Aorta (tissue), 5 donors: ENCODE data around the gene PIK3R6. TPM values are rescaled to one million over a fixed set of nuclear protein-coding genes. Genes with fewer than 3 reads are reported as not detected.

ENCODE experiments used
- ATAC-seq: fragments of 200-7000 bp; cut with Tn5 transposase; one replicate; pipeline ENCODE4 v1.9.1; 2022; ENCODE audit warnings: moderate library complexity; ENCODE audit not compliant: low FRiP score
- DNase-seq, 2 donors: peaks; one replicate each; pipeline ENCODE4 v3.0.0-alpha.2; 2020
- H3K27ac ChIP-seq, 2 donors: one replicate each; pipeline ENCODE4 v1.5.1; 2013; ENCODE audit warnings: low read length in 2 of 2, mild to moderate bottlenecking in 2 of 2, moderate library complexity in 2 of 2, control low read depth in 1 of 2, inconsistent platforms in 1 of 2, low read depth in 1 of 2
- H3K27me3 ChIP-seq, 2 donors: one replicate each; pipeline ENCODE4 v1.6.1; 2013; ENCODE audit warnings: control low read depth in 1 of 2, low read length in 1 of 2, mild to moderate bottlenecking in 1 of 2, moderate library complexity in 1 of 2; ENCODE audit not compliant: insufficient read depth in 2 of 2, control insufficient read depth in 1 of 2
- H3K36me3 ChIP-seq, 2 donors: one replicate each; pipeline ENCODE4 v1.6.1; 2013; ENCODE audit warnings: control low read depth in 1 of 2, low read length in 1 of 2, mild to moderate bottlenecking in 1 of 2; ENCODE audit not compliant: insufficient read depth in 2 of 2, control insufficient read depth in 1 of 2
- H3K4me1 ChIP-seq, 2 donors: one replicate each; pipeline ENCODE4 v1.6.1; 2013; ENCODE audit warnings: low read length in 2 of 2, control low read depth in 1 of 2, mild to moderate bottlenecking in 1 of 2, moderate library complexity in 1 of 2; ENCODE audit not compliant: insufficient read depth in 2 of 2, control insufficient read depth in 1 of 2
- H3K4me3 ChIP-seq, 2 donors: one replicate each; pipeline ENCODE4 v1.5.1; 2013; ENCODE audit warnings: low read length in 2 of 2, control low read depth in 1 of 2, mild to moderate bottlenecking in 1 of 2
- H3K9me3 ChIP-seq: one replicate; pipeline ENCODE4 v1.6.1; 2013; ENCODE audit warnings: mild to moderate bottlenecking, low read length; ENCODE audit not compliant: control insufficient read depth
- WGBS, 2 donors: extraction: QIAGEN DNeasy Blood & Tissue Kit; methylation state at CpG; one replicate each; pipeline ENCODE4 v1.1.7; 2013; 5-methylcytosine and 5-hydroxymethylcytosine counted together
- intact Hi-C, 2 donors: fragments of 100-400 bp; cut with DNase I; formaldehyde crosslinking; loops; one replicate each; pipeline versions ENCODE4 v1.14.2 to v1.15.0; 2022
- polyA plus RNA-seq, 2 donors: library from polyadenylated mRNA; stranded (reverse); fragments of 200-250 nt; gene quantifications; one replicate each; pipeline ENCODE4 v1.2.3, GENCODE V29; 2013
- total RNA-seq, 2 donors: library from RNA; stranded (reverse); fragmentation: NEBNext Ultra II Directional; extraction: Animal tissue kit (Norgen Biotek cat#: 25700); gene quantifications; one replicate each; pipeline ENCODE4 v1.2.1, GENCODE V29; 2021
- donor health status: healthy with polysubstance abuse.
- donor health status: Bipolar disorder and iron deficiency.
- donor health status: DM: no; HTN: no; CAD: no.
- donor health status: DM: no; HTN: no; CAD: no.
- donor health status: DM: yes; HTN: yes; CAD: no.

The PIK3R6 gene
- total and polyA plus RNA-seq, 4 donors: 0.10 to 3.5 (median 1.0) TPM

DNA sequence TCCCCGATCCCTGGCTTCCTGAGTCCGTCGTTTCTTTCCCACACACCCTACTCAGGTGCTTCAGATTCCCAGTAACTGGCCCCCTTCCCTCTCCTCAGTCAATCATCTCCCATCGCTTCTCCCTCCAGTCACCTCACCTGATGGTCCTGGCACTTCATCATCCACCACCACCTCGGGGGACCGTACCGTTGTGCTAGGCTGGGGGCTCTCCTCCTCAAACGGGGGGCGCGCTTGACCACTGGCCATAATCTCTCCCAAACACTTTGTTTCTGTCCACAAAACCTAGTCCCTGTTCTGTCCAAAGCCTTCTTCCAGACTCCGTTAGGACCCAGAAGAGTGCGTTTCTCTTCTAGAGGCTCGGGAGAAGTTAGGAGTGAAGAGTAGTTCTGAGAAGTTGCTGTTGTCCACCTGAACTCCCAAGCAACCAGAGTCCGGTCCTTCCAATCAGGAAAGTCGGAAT lies 109.3 kb downstream of the PIK3R6 start, which contains the start of gene SPDYE4:
Gene SPDYE4, minus strand, starts transcription at position 410 of the 460 bp plus-strand sequence. Its CDS starts 164 bp downstream, at position 246.
- no peaks in the 10 kb centered on the region for H3K36me3 ChIP-seq
- H3K9me3 ChIP-seq: no peaks in the 10 kb centered on the region
- WGBS, 2 donors: 94 to 95% methylated on average over 15 of the region's 15 CpGs
- ATAC-seq (no peak), DNase-seq (no peak)
- intact Hi-C loops: no loop called here
- no peak within 1 kb of the TSS for H3K27ac ChIP-seq
- H3K4me1 ChIP-seq: no peaks in the 10 kb centered on the region
- no peak within 1 kb of the TSS for H3K4me3 ChIP-seq
- H3K27me3 ChIP-seq: no peaks in the 10 kb centered on the region

DNA sequence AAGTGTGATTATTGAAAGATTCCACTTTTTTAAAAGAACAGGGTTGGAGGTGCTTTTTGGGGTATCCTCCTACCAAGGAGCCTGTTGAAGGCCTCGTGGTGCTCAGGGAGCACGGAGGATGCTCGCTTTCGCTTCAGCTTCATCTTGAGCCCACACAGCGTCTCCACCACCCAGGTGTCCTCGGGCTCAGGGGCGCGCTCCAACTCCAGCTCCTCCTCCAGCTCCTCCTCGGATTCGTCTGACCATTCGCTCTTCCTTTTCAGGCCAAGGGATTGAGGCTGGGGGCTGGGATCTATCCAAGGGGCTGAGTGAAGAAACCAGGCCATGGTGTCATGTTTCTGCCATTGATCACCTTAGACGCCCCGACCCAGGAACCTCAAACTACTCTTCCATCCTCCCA lies 110.3 kb downstream of the PIK3R6 start:
- DNase-seq (no peak), ATAC-seq (no peak)
- no peak overlapping the region for H3K4me3 ChIP-seq
- no peaks in the 10 kb centered on the region for H3K4me1 ChIP-seq
- no peak overlapping the region for H3K27ac ChIP-seq
- 95 to 96% methylated on average over 13 of the region's 13 CpGs for WGBS, 2 donors
- no peaks in the 10 kb centered on the region for H3K36me3 ChIP-seq
- H3K27me3 ChIP-seq: no peaks in the 10 kb centered on the region
- no peaks in the 10 kb centered on the region for H3K9me3 ChIP-seq
- intact Hi-C loops: no loop called here

DNA sequence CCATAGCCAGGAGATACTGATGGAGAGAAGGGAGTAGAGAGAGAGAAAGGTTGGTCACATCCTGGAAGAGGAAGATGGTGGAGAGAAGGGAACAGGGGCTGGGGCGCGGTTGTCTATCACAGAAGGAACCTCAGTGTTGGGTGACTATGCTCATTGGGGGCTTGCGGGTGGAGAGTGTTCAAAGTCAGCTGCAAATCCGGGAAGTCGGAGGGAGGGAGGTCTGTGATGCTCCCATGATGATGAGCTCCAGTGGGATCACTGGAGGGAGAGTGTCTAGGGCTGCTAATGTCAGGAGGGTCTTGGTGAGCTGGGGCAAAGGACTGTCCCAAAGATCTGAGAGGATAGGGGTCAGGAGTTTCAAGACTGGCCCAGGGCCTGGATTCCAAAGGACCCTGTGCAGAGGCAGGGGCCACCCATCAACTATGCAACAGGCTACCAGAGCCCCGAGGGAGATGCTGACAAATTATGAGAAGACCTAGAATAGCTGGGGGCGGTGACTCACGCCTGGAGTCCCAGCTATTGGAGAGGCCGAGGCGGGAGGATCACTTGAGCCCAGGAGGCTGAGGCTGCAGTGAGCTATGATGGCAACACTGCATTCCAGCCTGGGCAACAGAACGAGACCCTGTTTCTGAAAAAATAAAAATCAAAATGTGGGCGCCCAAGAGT lies 111.8 kb downstream of the PIK3R6 start:
- Histone ChIP-seq H3K4me3 (no peak overlapping the region), H3K27me3 (no peaks in the 10 kb centered on the region), H3K4me1 (no peaks in the 10 kb centered on the region), H3K9me3 (no peaks in the 10 kb centered on the region), H3K36me3 (no peaks in the 10 kb centered on the region), H3K27ac (no peak overlapping the region)
- intact Hi-C loops: no loop called here
- no peak for ATAC-seq
- 93 to 96% methylated on average over 12 of the region's 12 CpGs for WGBS, 2 donors
- DNase-seq: no peak

DNA sequence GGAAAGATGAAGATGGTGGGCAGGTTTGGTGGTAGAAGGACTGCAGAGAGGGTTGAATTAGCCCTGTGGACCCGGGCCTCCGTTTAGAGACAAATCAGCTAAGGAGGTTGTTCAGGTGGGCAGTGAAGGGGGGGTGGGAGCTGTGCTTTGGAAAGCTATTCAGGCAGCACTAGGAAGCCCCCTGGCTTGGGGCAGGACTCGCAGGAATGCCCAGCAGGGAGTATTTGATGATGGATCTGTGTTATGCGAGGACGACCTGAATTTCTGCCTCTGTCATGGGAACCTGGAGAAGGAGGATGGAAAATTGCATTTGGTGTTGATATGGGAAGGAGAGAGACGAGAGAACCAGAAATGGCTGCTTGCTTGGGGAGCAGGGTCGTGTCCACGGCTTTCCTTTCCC lies 112.6 kb downstream of the PIK3R6 start:
- no peaks in the 10 kb centered on the region for H3K36me3 ChIP-seq
- 93% methylated on average over 8 of the region's 8 CpGs for WGBS, 2 donors
- no peak overlapping the region for H3K27ac ChIP-seq
- H3K4me1 ChIP-seq: no peaks in the 10 kb centered on the region
- DNase-seq: no peak
- ATAC-seq: no peak
- no peaks in the 10 kb centered on the region for H3K9me3 ChIP-seq
- no peaks in the 10 kb centered on the region for H3K27me3 ChIP-seq
- intact Hi-C loops: no loop called here
- H3K4me3 ChIP-seq: no peak overlapping the region

DNA sequence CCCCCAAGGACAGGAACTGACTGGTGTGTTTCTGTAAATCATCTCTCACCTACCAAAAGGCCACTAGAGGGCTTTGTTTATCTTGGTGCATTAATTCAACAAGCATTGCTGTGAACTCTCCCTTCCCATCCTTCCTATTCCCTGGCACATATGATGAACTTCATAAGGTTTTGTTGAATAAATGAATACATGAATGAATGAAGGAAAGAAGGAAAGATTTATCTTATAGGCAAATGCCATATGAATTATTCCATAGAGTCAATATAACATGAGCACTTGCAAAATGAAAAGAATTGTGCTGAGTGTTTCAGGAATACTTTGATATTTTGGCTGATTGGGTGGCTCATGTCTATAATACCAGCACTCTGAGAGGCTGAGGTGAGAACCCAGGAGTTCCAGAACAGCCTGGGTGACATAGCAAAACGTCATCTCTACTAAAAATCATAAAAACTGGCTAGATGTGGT lies 113.5 kb downstream of the PIK3R6 start:
- intact Hi-C loops: loop anchor here in 1 of 2 donors (2.0 kb wide), 1 partner anchor 31 kb away; no protein-coding TSS in a partner anchor
- DNase-seq: no peak
- H3K27ac ChIP-seq: no peak overlapping the region
- 73 to 78% methylated on average over 1 of the region's 1 CpG for WGBS, 2 donors
- no peaks in the 10 kb centered on the region for H3K36me3 ChIP-seq
- H3K27me3 ChIP-seq: no peaks in the 10 kb centered on the region
- H3K4me3 ChIP-seq: no peak overlapping the region
- no peaks in the 10 kb centered on the region for H3K9me3 ChIP-seq
- no peak for ATAC-seq
- H3K4me1 ChIP-seq: no peaks in the 10 kb centered on the region

DNA sequence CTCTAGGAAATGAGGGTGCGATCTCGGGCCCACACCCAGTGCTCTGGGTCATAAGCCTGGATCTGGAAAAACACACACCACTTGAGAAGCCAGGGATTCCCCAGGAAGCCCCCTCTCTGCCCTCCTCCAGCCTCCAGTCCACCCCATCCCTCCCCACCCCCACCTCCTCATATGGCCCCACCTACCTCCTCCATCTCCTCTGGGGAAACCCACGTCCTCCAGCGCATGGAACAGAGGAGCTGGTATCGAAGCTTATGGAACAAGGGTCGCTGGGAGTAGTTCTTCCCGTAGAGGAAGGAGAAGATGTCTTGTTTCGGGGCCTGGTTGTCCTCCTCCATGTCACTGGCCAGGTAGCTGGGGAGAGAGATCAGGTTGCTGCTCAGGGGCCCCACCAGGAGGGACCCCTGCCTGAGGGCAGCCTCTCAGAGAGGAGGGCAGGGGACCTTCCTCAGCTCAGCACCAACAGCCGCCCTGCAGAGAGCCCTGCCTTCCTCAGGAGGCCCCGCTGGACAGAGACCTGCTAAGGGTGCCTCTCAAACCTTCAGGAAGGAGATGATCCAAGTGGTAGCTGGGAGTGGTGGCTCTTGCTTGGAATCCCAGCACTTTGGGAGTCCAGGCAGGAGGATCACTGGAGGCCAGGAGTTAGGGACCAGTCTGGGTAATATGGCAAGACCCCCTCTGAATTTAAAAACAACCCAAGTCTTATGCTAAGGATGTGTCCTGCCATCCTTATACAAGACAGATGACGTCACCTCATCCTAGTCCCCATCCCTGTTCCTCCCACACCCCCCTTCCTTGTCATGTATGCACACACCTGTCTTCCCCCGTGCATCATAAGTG lies 114.1 kb downstream of the PIK3R6 start:
- 88 to 90% methylated on average over 11 to 12 of the region's 12 CpGs for WGBS, 2 donors
- no peak for DNase-seq
- no peaks in the 10 kb centered on the region for H3K9me3 ChIP-seq
- no peaks in the 10 kb centered on the region for H3K36me3 ChIP-seq
- H3K4me3 ChIP-seq: no peak overlapping the region
- no peaks in the 10 kb centered on the region for H3K4me1 ChIP-seq
- no peak overlapping the region for H3K27ac ChIP-seq
- ATAC-seq: no peak
- intact Hi-C loops: loop anchor here in 1 of 2 donors (2.0 kb wide), 1 partner anchor 31 kb away; no protein-coding TSS in a partner anchor
- H3K27me3 ChIP-seq: no peaks in the 10 kb centered on the region

Other genes with a start within 250 kb of the PIK3R6 start
- gene MYH10, start 236.9 kb downstream of the PIK3R6 start, total RNA-seq: 1,000 to 10,000 TPM; 1,394 to 1,963 TPM
- 100 to 1,000 TPM; 205 to 244 TPM for gene MYH10, start 236.9 kb downstream of the PIK3R6 start, polyA plus RNA-seq
- under 1 TPM in 1 of 2 donors, not detected in 1; 0.58 TPM for gene CCDC42, start 122.8 kb downstream of the PIK3R6 start, total RNA-seq
- gene CCDC42, start 122.8 kb downstream of the PIK3R6 start, polyA plus RNA-seq: 1 to 10 TPM; 1.6 to 1.9 TPM
- not detected for gene SPDYE4, start 109.1 kb downstream of the PIK3R6 start, total RNA-seq
- gene SPDYE4, start 109.1 kb downstream of the PIK3R6 start, polyA plus RNA-seq: not detected
- gene MFSD6L, start 68.3 kb downstream of the PIK3R6 start, total RNA-seq: under 1 TPM; 0.19 to 0.39 TPM
- not detected for gene MFSD6L, start 68.3 kb downstream of the PIK3R6 start, polyA plus RNA-seq
- gene PIK3R5, start 98.0 kb upstream of the PIK3R6 start, total RNA-seq: 10 to 100 TPM; 18.4 to 18.5 TPM
- 1 to 10 TPM; 1.4 to 8.4 TPM for gene PIK3R5, start 98.0 kb upstream of the PIK3R6 start, polyA plus RNA-seq
- gene NTN1, start 153.8 kb upstream of the PIK3R6 start, total RNA-seq: 10 to 100 TPM; 56.5 to 90.4 TPM
- gene NTN1, start 153.8 kb upstream of the PIK3R6 start, polyA plus RNA-seq: 10 to 100 TPM in 1 of 2 donors, 1 to 10 TPM in 1; 6.6 to 17.7 TPM